ENCODE data around the gene SZT2. TPM values are rescaled to one million over a fixed set of nuclear protein-coding genes. Genes with fewer than 3 reads are reported as not detected.
"Not testable (repeated sequence)": the region's sequence is repeated elsewhere in the genome, so short reads cannot be mapped to it uniquely, and the experiment has no call there.

The SZT2 gene
- total RNA-seq, 2 donors from 2014 or later = 30.3 to 76.9 TPM

- H3K27me3 ChIP-seq (replicated peaks; ENCODE audit: insufficient read depth) = no peaks in the 10 kb centered on the region
- intact Hi-C loops (cut with DNase I) = no loop called here
- no peaks in the 10 kb centered on the region for H3K4me1 ChIP-seq (replicated peaks)
- peak overlapping the region in 1 of 2 donors; percentile 24 for H3K27ac ChIP-seq
- no peaks in the 10 kb centered on the region for H3K9me3 ChIP-seq
- no peak for DNase-seq (ENCODE audit: low spot score)
- no peak overlapping the region for H3K4me3 ChIP-seq
- no peaks in the 10 kb centered on the region for H3K36me3 ChIP-seq
- WGBS = 31% methylated on average over 11 of the region's 11 CpGs
- TF ChIP-seq POLR2A (IDR thresholded peaks at IDR 0.05) (no peak), CTCF (IDR thresholded peaks at IDR 0.05) (no peak), POLR2AphosphoS5 (IDR thresholded peaks at IDR 0.05) (peak; percentile 20)
Observed at GRCh38 chr1:43493661-43494450, 104.2 kb downstream of the SZT2 start.

GRCh38 chr1:43495204-43495603, 105.5 kb downstream of the SZT2 start:
- Histone ChIP-seq H3K4me1 (replicated peaks) (no peaks in the 10 kb centered on the region), H3K27ac (no peak overlapping the region), H3K27me3 (replicated peaks; ENCODE audit: insufficient read depth) (no peaks in the 10 kb centered on the region), H3K4me3 (no peak overlapping the region), H3K9me3 (no peaks in the 10 kb centered on the region), H3K36me3 (no peaks in the 10 kb centered on the region)
- intact Hi-C loops (cut with DNase I) = no loop called here
- TF ChIP-seq POLR2AphosphoS5 (IDR thresholded peaks at IDR 0.05) = no peak
- TF ChIP-seq CTCF (IDR thresholded peaks at IDR 0.05) = no peak
- no peak for TF ChIP-seq POLR2A (IDR thresholded peaks at IDR 0.05)
- DNase-seq (ENCODE audit: low spot score) = no peak
- 92% methylated on average over 7 of the region's 7 CpGs for WGBS

GRCh38 chr1:43499898-43500297, 110.2 kb downstream of the SZT2 start:
- TF ChIP-seq POLR2A (IDR thresholded peaks at IDR 0.05) (no peak), POLR2AphosphoS5 (IDR thresholded peaks at IDR 0.05) (no peak), CTCF (IDR thresholded peaks at IDR 0.05) (no peak)
- H3K4me3 ChIP-seq = no peak overlapping the region
- no peaks in the 10 kb centered on the region for H3K9me3 ChIP-seq
- no peaks in the 10 kb centered on the region for H3K36me3 ChIP-seq
- DNase-seq (ENCODE audit: low spot score) = no peak
- intact Hi-C loops (cut with DNase I) = no loop called here
- H3K27me3 ChIP-seq (replicated peaks; ENCODE audit: insufficient read depth) = no peaks in the 10 kb centered on the region
- no peaks in the 10 kb centered on the region for H3K4me1 ChIP-seq (replicated peaks)
- no peak overlapping the region for H3K27ac ChIP-seq
- WGBS = 78% methylated on average over 6 of the region's 6 CpGs

GRCh38 chr1:43501806-43502205, 112.1 kb downstream of the SZT2 start:
- DNase-seq (ENCODE audit: low spot score); H3K27ac ChIP-seq; intact Hi-C loops (cut with DNase I); H3K9me3 ChIP-seq; H3K4me1 ChIP-seq (replicated peaks); H3K36me3 ChIP-seq; H3K27me3 ChIP-seq (replicated peaks; ENCODE audit: insufficient read depth); H3K4me3 ChIP-seq: not testable (repeated sequence)
- WGBS = 96% methylated on average over 25 of the region's 33 CpGs

DNA sequence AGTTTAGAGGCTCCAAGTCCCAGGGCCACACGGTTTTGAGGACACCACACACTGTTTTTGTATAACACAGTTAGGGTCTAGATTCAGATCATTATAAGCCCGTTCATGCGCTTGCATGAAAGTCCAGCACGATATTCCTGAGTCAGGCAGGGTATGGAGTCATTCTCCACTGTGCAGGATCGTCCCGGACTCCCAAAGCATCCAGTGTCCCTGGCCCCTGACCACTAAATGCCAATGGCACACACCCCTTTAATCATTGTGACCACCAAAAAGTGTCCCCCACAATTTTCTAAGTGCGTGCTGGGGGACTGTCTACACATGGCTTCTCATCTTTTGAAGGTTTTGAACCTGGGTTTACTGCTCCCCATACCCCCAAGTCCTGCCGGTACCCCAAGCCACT, 113.8 kb downstream of the SZT2 start:
- WGBS = 92% methylated on average over 8 of the region's 8 CpGs
- no peaks in the 10 kb centered on the region for H3K9me3 ChIP-seq
- H3K27ac ChIP-seq = no peak overlapping the region
- no peak overlapping the region for H3K4me3 ChIP-seq
- H3K27me3 ChIP-seq (replicated peaks; ENCODE audit: insufficient read depth) = no peaks in the 10 kb centered on the region
- intact Hi-C loops (cut with DNase I) = no loop called here
- no peaks in the 10 kb centered on the region for H3K4me1 ChIP-seq (replicated peaks)
- no peaks in the 10 kb centered on the region for H3K36me3 ChIP-seq
- TF ChIP-seq CTCF (IDR thresholded peaks at IDR 0.05) = no peak
- no peak for TF ChIP-seq POLR2A (IDR thresholded peaks at IDR 0.05)
- TF ChIP-seq POLR2AphosphoS5 (IDR thresholded peaks at IDR 0.05) = no peak
- DNase-seq (ENCODE audit: low spot score) = no peak

Small RNA genes lying within 50 kb of the gene (microRNA-seq; reads per million reads assigned to microRNA genes)
- gene MIR6734 (6.4 reads per million, percentile 46 among the genes with 10 or more reads in this experiment), gene MIR6735 (0.75 reads per million)

Small RNA genes lying within 50 kb of the gene (small RNA-seq; reads per million reads assigned to genes)
- gene MIR6735 = 0 reads per million in 2 donors

Other genes with a start within 250 kb of the SZT2 start
- 10 to 100 TPM; 65.7 to 70.7 TPM for gene EBNA1BP2, start 217.6 kb upstream of the SZT2 start, total RNA-seq
- 1 to 10 TPM in 1 of 2 donors, under 1 TPM in 1; 0.14 to 4.7 TPM for gene CFAP57, start 217.6 kb upstream of the SZT2 start, total RNA-seq
- gene TMEM125, start 119.9 kb upstream of the SZT2 start, total RNA-seq = 10 to 100 TPM; 18.3 to 29.9 TPM
- gene C1orf210, start 104.3 kb upstream of the SZT2 start, total RNA-seq = 10 to 100 TPM in 1 of 2 donors, 1 to 10 TPM in 1; 5.5 to 21.7 TPM
- gene TIE1, start 88.9 kb upstream of the SZT2 start, total RNA-seq = 10 to 100 TPM; 18.7 to 21.7 TPM
- not detected for gene MPL, start 52.1 kb upstream of the SZT2 start, total RNA-seq
- 10 to 100 TPM in 1 of 2 donors, 1 to 10 TPM in 1; 2.2 to 14.9 TPM for gene CDC20, start 30.9 kb upstream of the SZT2 start, total RNA-seq
- gene ELOVL1, start 21.9 kb upstream of the SZT2 start, total RNA-seq = 10 to 100 TPM; 48.6 to 62.0 TPM
- 10 to 100 TPM; 36.9 to 43.2 TPM for gene MED8, start 99 bp upstream of the SZT2 start, total RNA-seq
- gene HYI, start 64.0 kb downstream of the SZT2 start, total RNA-seq = 100 to 1,000 TPM in 1 of 2 donors, 10 to 100 TPM in 1; 67.7 to 104 TPM
- 100 to 1,000 TPM; 182 to 292 TPM for gene PTPRF, start 141.0 kb downstream of the SZT2 start, total RNA-seq